ENCODE results near the gene ACSS3. TPM values are rescaled to one million over a fixed set of nuclear protein-coding genes. Genes with fewer than 3 reads are reported as not detected.

Gene ACSS3
- polyA plus RNA-seq, 1 of the 3 experiments (the other 2 are of a cell fraction): 0.02 TPM

- TF ChIP-seq MXI1 (IDR thresholded peaks at IDR 0.05; ENCODE audit: low read depth, low read length): no peak
- no peak for TF ChIP-seq ELF1 (IDR thresholded peaks at IDR 0.05)
Measured at GRCh38 chr12:81079280-81080076, 1.6 kb downstream of the ACSS3 start (continued).

- H3F3A ChIP-seq (replicated peaks; ENCODE audit: insufficient read depth): no peaks in the 10 kb centered on the region
- WGBS (ENCODE audit: low lambda C conversion rate): 6% methylated on average over 4 of the region's 4 CpGs
- TF ChIP-seq IRF3 (IDR thresholded peaks at IDR 0.05; ENCODE audit: low read depth, low read length): no peak
- TF ChIP-seq REST (IDR thresholded peaks at IDR 0.05; ENCODE audit: low read depth, low read length): no peak
- no peak for TF ChIP-seq CHD2 (IDR thresholded peaks at IDR 0.05; ENCODE audit: low read length, partially characterized antibody)
- no peaks in the 10 kb centered on the region for H3K9me2 ChIP-seq
- ChIA-PET POLR2A (no interaction called here), CTCF (no interaction called here)
- no peak for DNase-seq
- H3K4me2 ChIP-seq: no peak overlapping the region
- H3K27me3 ChIP-seq (ENCODE audit: insufficient read depth): peaks cover 28% of the 10 kb centered on the region
- H3K4me3 ChIP-seq (ENCODE audit: low read depth in 2 of 2, low read length in 1 of 2): no peak overlapping the region
- H3K36me3 ChIP-seq (replicated peaks in 1 of 2; ENCODE audit: control insufficient read depth in 1 of 2, insufficient read depth in 2 of 2, low read length in 1 of 2): no peaks in the 10 kb centered on the region
- no peak overlapping the region for H3K27ac ChIP-seq (ENCODE audit: low read depth in 2 of 2, low read length in 1 of 2)
- no peaks in the 10 kb centered on the region for H3K9me3 ChIP-seq
- no peaks in the 10 kb centered on the region for H4K20me1 ChIP-seq (ENCODE audit: insufficient read depth)
- no peaks in the 10 kb centered on the region for H3K79me2 ChIP-seq (ENCODE audit: insufficient read depth)
- H2AFZ ChIP-seq (ENCODE audit: low read depth): no peak overlapping the region
- no peak overlapping the region for H3K9ac ChIP-seq
- H3K4me1 ChIP-seq (ENCODE audit: control insufficient read depth in 1 of 2, insufficient read depth in 2 of 2, low read depth in 1 of 2, low read length in 1 of 2): no peaks in the 10 kb centered on the region; a peak in 1 of 4 replicates
Measured at GRCh38 chr12:81080431-81080983, 2.6 kb downstream of the ACSS3 start.

- H3K27ac ChIP-seq (ENCODE audit: low read depth in 2 of 2, low read length in 1 of 2): no peak overlapping the region
- no peak for DNase-seq
- no peaks in the 10 kb centered on the region for H3K9me2 ChIP-seq
- no peaks in the 10 kb centered on the region for H3K36me3 ChIP-seq (replicated peaks in 1 of 2; ENCODE audit: control insufficient read depth in 1 of 2, insufficient read depth in 2 of 2, low read length in 1 of 2)
- H4K20me1 ChIP-seq (ENCODE audit: insufficient read depth): no peaks in the 10 kb centered on the region
- H3K79me2 ChIP-seq (ENCODE audit: insufficient read depth): no peaks in the 10 kb centered on the region
- peaks cover 23% of the 10 kb centered on the region for H3K27me3 ChIP-seq (ENCODE audit: insufficient read depth)
- POLR2A ChIA-PET: no interaction called here
- WGBS (ENCODE audit: low lambda C conversion rate): 0% methylated on average over 1 of the region's 1 CpG
- no peaks in the 10 kb centered on the region for H3K9me3 ChIP-seq
- no peak overlapping the region for H3K4me2 ChIP-seq
- no peaks in the 10 kb centered on the region for H3F3A ChIP-seq (replicated peaks; ENCODE audit: insufficient read depth)
- no peak overlapping the region for H3K9ac ChIP-seq
- H3K4me3 ChIP-seq (ENCODE audit: low read depth in 2 of 2, low read length in 1 of 2): no peak overlapping the region
- H2AFZ ChIP-seq (ENCODE audit: low read depth): no peak overlapping the region
- CTCF ChIA-PET: no interaction called here
- H3K4me1 ChIP-seq (ENCODE audit: control insufficient read depth in 1 of 2, insufficient read depth in 2 of 2, low read depth in 1 of 2, low read length in 1 of 2): no peaks in the 10 kb centered on the region; a peak in 1 of 4 replicates
- no peak for TF ChIP-seq CTCF (IDR thresholded peaks at IDR 0.05)
- TF ChIP-seq FOSL2 (IDR thresholded peaks at IDR 0.05; ENCODE audit: borderline replicate concordance, low read depth): no peak
- TF ChIP-seq FOXJ3 (CRISPR knock-in tag; IDR thresholded peaks at IDR 0.05): no peak
- no peak for TF ChIP-seq EZH2phosphoT487 (IDR thresholded peaks at IDR 0.05; ENCODE audit: borderline replicate concordance, low read depth)
- no peak for TF ChIP-seq USF2 (IDR thresholded peaks at IDR 0.05; ENCODE audit: borderline replicate concordance, low read depth, low read length)
- TF ChIP-seq REST (IDR thresholded peaks at IDR 0.05; ENCODE audit: low read depth, low read length): no peak
- no peak for TF ChIP-seq NFIC (IDR thresholded peaks at IDR 0.05; ENCODE audit: borderline replicate concordance)
Measured at GRCh38 chr12:81081726-81082125, 3.8 kb downstream of the ACSS3 start.
